Left colon (tissue), 2 donors: Measurements from ENCODE around the gene RAB17. TPM values are rescaled to one million over a fixed set of nuclear protein-coding genes. Genes with fewer than 3 reads are reported as not detected.

ENCODE experiments used
- ATAC-seq: fragments of 200-7000 bp; cut with Tn5 transposase; one replicate; pipeline ENCODE4 v1.9.1; 2020; ENCODE audit warnings: mild to moderate bottlenecking, moderate library complexity
- DNase-seq, 2 donors: peaks; one replicate each; pipeline ENCODE4 v3.0.0-alpha.2; 2020
- intact Hi-C, 2 donors: fragments of 100-400 bp; cut with DNase I in 1 of 2; cut with micrococcal nuclease in 1 of 2; formaldehyde crosslinking; loops; one replicate each; pipeline versions ENCODE4 v1.11.2 to v1.14.0; 2022; cut with DNase I, micrococcal nuclease
- total RNA-seq, 2 donors: library from RNA; stranded (reverse); fragmentation: NEBNext Ultra II Directional; extraction: Animal tissue kit (Norgen Biotek cat#: 25700); gene quantifications; one replicate each; pipeline ENCODE4 v1.2.1, GENCODE V29; 2021
- donor health status: DM: no; HTN: no; CAD: no.
- donor health status: DM: yes; HTN: yes; CAD: no.

Gene RAB17
- total RNA-seq, 2 donors from 2014 or later: 51.3 to 59.2 TPM

DNA sequence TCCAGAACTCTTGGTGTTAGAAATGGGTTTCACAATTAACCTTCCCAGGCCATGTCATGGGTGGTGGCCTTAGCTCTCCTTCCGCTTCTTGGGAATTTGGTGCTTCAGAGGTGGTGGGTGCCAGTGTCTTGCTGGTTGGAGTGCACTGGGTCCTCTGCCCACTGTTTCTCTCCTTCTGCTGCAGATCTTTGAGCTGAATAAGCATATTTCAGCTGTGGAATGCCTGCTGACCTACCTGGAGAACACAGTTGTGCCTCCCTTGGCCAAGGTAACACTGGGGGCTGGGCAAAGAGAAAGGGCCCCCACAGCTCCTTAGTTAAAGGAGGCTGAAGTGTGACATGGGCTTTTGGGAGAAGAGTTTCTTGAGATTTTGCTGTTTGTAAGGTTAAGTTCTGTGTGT lies 56.2 kb downstream of the RAB17 start:
- no peak for ATAC-seq
- no peak for DNase-seq

DNA sequence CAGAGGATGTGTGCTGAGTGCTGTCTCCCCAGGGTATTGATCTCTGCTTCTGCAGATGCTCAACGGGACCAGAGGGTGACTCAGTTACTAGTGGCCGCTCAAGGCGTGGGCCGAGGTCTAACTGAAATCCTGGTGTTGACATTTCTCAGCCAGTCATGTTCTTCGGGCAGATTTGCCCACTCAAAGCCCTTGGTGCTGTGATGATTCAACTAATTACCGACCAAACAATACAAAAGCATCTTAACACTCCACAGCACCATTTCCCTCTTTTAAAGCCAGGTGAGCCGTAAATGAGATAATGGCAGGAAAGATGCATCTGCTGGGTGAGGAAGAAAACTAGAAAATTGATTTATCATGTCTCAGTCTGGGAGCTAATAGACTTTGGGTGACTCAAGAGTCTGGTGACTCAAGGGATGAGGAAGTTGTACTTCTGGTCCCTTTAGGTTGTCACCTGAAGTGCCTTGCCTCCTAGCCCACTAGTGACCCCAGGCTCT lies 56.8 kb downstream of the RAB17 start:
- ATAC-seq: no peak
- no peak for DNase-seq
- intact Hi-C loops: no loop called here

More for the DNA sequence above, 56.2 kb downstream of the RAB17 start:
- intact Hi-C loops: no loop called here

DNA sequence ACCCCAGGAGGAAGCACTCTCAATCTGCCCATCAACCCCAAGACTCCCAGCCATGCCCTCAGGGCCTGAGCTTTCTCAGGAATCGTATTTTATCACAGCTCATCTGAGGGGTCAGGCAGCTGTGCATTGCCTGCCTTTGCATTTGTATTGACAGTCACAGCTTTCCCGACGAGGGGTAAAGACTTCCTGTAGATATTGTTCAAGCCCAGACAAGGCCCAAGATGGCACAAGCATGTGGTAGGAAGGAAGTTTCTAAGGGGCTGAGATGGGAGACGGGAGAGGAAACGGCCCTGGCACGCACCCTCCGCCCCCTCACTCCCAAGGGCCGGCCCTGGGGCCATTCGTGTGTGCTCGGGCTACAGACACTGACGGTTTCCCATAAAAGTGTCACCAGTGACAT lies 58.4 kb downstream of the RAB17 start:
- DNase-seq (no peak), ATAC-seq (no peak)
- intact Hi-C loops: no loop called here

DNA sequence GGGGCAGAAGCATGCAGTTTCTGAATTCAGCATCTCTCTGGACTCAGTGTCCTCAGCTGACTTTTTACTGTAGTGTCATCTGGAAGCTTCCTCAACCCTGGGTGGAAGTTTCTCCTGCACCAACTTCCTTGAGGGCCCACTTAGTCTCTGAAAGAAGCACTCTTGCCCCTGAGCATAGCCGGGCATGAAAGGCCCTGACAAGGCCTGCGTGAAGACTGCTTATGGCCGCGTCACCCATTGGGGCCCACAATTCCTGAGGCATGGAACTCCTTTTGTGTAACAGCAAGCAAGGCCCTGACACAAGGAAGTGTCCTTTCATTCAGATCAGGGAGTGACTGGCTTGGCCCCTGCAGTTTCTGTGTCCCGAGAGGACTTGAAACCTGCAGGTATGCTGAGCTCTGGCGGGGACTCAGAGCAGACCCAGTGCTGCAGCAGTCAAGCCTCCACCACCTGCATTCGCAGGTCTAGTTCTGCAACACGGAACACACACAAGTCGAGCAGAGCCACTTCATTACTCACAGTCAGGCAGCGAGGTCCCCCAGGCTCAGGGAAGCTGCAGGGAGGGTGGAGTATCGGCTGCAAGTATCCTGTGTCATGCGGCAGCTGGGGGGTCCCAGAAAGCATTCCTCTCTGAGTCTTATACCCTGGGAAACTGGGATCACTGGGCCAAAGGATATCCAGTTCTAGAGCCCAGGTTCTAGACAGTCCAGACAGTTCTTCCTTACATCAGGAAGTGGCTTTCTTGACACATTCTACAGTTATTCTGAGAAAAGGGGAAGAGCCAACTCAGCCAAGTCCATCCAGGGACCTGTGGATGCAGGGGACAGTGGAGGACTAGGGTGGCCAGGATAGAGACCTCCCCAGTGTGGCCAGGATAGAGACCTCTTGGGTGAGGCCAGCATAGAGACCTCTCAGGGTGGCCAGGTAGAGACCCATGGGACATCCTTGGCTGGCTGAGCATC lies 59.8 kb downstream of the RAB17 start:
- intact Hi-C loops: no loop called here
- DNase-seq: no peak
- ATAC-seq: no peak

DNA sequence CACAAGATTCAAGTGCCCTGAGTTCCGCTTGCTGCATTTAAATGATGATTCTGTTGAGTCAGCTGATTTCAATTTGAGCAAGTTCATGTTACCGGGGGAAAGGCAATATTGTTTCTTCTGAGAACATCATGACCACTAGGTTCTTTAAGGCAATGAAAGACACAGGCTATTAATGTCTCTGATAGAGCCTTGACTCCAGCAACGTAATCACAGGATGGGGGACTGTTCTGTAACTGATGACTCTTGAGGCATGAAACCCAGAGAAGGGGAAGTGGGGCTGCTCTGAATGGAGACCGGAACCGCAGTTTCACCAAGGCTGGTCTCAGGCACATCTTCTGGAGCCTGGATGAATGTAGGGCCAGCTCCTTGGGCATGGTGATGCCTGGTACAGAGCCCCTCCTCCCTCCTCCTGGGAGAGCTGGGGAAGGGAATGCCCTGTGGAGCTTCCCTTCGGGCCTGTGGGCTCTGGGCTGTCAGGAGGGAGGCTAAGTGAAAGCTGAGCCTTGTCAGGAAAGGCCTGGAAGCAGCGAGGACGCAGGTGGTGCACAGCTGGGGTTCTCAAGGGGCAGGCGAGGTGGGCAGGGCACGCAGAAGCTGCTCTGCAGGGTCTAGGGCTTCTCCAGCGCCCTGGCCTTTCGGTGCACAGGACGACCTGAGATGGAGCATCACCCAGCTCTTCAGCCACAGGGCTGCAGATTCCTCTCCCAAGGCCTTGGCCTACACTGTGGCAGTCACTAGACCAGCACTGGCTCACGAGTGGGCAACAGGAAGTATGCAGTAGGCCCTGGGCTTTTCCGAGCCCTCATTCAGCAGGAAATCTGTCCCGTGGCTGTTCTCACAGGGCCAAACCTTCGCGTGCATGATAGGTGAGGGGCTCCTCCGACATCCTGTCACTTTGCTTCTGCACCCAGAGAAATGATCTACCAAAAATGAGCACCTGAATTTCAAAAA lies 60.8 kb downstream of the RAB17 start:
- DNase-seq: no peak
- no peak for ATAC-seq
- intact Hi-C loops: no loop called here

DNA sequence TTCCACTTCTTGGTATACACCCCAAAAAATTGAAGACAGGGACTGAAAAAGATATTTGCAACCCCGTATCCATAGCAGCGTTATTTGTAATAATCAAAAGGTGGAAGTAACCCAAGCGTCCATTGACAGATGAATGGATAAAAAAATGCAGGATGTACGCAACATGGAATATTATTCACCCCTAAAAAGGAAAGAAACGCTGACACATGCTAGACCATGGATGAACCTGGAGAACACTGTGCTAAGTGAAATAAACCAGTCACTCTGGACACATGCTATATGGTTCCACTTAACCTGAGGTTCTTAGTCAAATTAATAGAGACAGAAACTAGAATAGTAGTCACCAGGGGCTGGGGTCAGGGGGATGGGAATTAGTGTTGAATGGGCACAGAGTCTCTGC lies 62.8 kb downstream of the RAB17 start:
- DNase-seq (no peak), ATAC-seq (no peak)
- intact Hi-C loops: no loop called here

DNA sequence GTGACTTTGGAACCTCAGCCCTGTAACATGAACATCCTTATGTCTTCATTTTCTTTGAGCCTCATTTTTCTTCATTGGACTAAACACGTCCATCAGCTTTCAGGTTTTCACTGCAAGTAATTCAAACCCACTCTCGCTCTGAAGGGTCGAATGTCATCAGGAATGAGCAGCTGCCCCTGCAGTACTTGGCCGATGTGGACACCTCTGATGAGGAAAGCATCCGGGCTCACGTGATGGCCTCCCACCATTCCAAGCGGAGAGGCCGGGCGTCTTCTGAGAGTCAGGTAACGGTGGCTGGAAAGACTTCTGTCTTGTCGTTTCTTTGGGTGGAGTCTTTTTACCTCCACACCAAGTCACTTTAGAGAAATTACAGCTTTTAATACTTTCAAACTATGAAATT lies 63.3 kb downstream of the RAB17 start:
- ATAC-seq (no peak), DNase-seq (no peak)
- intact Hi-C loops: no loop called here

DNA sequence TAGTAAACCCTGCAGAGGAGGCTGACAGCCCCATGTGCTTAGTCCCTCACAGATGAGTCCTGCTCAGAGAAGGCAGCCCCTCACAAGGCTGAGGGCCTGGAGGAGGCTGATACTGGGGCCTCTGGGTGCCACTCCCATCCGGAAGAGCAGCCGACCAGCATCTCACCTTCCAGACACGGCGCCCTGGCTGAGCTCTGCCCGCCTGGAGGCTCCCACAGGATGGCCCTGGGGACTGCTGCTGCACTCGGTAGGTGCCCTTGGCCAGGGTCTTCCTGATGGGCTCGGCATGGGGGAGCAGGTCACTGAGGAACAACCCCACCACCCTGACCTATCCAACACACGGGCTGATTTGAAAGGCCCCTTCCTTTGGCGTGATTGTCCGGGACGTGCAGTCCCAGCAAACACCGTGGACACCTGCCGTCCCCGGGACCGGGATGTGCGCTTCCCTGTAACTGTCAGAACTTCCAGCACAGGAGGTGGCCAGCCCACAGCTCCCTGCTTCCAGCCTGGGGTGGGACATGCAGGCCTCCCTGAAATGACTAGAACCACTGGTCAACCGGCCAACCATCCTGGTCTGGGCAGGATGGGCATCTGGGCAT lies 64.9 kb downstream of the RAB17 start:
- no peak for ATAC-seq
- intact Hi-C loops: no loop called here
- DNase-seq: no peak

DNA sequence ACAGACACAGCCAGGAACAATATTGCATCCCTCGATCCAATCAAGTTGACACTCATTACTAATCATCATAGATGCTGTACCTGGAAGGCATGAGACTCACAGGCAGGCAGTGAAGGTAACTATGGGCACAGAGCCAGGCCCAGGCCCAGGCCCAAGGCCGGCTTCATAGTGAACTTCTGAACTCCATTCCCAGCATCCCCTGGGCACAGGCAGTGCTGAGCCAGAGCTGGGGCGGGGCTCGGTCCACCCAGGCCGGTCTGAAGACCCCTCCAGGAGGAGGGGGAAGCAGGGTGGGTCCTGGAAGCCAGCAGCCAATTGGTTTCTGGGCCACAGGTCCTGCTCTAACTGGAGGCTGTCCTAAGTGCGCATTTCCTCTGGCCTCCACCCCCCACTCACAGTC lies 65.9 kb downstream of the RAB17 start:
- no peak for ATAC-seq

More for the DNA sequence above, 65.9 kb downstream of the RAB17 start:
- no peak for DNase-seq
- intact Hi-C loops: no loop called here

Other genes with a start within 250 kb of the RAB17 start
- 10 to 100 TPM; 22.6 to 79.5 TPM for gene COL6A3, start 176.6 kb downstream of the RAB17 start, total RNA-seq
- gene MLPH, start 103.5 kb downstream of the RAB17 start, total RNA-seq: 100 to 1,000 TPM; 117 to 139 TPM
- gene PRLH, start 24.2 kb downstream of the RAB17 start, total RNA-seq: not detected
- gene LRRFIP1, start 36.9 kb upstream of the RAB17 start, total RNA-seq: 100 to 1,000 TPM; 121 to 123 TPM
- under 1 TPM; 0.34 to 0.52 TPM for gene RBM44, start 208.0 kb upstream of the RAB17 start, total RNA-seq